GM18873 (cell line): ENCODE measurements around the gene ATG12.
"Not testable (repeated sequence)": the region's sequence is repeated elsewhere in the genome, so short reads cannot be mapped to it uniquely, and the experiment has no call there.

ENCODE experiments used
- ATAC-seq: cut with Tn5 transposase; IDR thresholded peaks from one replicate; pipeline ENCODE4 v1.9.1; 2021; ENCODE audit warnings: mild to moderate bottlenecking, moderate library complexity, moderate number of reproducible peaks; ENCODE audit not compliant: unreplicated experiment, low FRiP score

Gene ATG12

GRCh38 chr5:115810761-115811160 is 30.6 kb downstream of the ATG12 start:
- no peak for ATAC-seq

GRCh38 chr5:115809946-115810345 is 31.4 kb downstream of the ATG12 start:
- no peak for ATAC-seq

- ATAC-seq = not testable (repeated sequence)
These were observed 33.3 kb downstream of the ATG12 start for GRCh38 chr5:115808066-115808465.

GRCh38 chr5:115807654-115808052 is 33.7 kb downstream of the ATG12 start:
- ATAC-seq = no peak

- no peak for ATAC-seq
These were observed 34.2 kb downstream of the ATG12 start for GRCh38 chr5:115806986-115807653.

- no peak for ATAC-seq
These were observed 39.4 kb downstream of the ATG12 start for GRCh38 chr5:115801984-115802383.

- ATAC-seq = no peak
These were observed 40.2 kb downstream of the ATG12 start for GRCh38 chr5:115801152-115801551.

- ATAC-seq = no peak
These were observed 41.3 kb downstream of the ATG12 start for GRCh38 chr5:115800108-115800507.

GRCh38 chr5:115798252-115798651 is 43.1 kb downstream of the ATG12 start:
- no peak for ATAC-seq

GRCh38 chr5:115796656-115797055 is 44.7 kb downstream of the ATG12 start:
- no peak for ATAC-seq

GRCh38 chr5:115795700-115796099 is 45.7 kb downstream of the ATG12 start:
- no peak for ATAC-seq

GRCh38 chr5:115788440-115788839 is 52.9 kb downstream of the ATG12 start:
- no peak for ATAC-seq

GRCh38 chr5:115787426-115787825 is 53.9 kb downstream of the ATG12 start:
- ATAC-seq = no peak

- no peak for ATAC-seq
These were observed 55.8 kb downstream of the ATG12 start for GRCh38 chr5:115785381-115786065.

GRCh38 chr5:115778417-115778816 is 62.9 kb downstream of the ATG12 start:
- ATAC-seq = no peak
